Right kidney (tissue), 1 donor: ENCODE measurements around the gene OSBPL5.

Source experiments
- DNase-seq: peaks from one replicate; pipeline ENCODE4 v3.0.0-alpha.2; 2016

The OSBPL5 gene

GRCh38 chr11:3150726-3151125, 14.4 kb downstream of the OSBPL5 start:
- no peak for DNase-seq

GRCh38 chr11:3149852-3150188, 15.3 kb downstream of the OSBPL5 start:
- no peak for DNase-seq

- no peak for DNase-seq
Measured at GRCh38 chr11:3148990-3149851, 15.9 kb downstream of the OSBPL5 start.

- no peak for DNase-seq
Measured at GRCh38 chr11:3148255-3148989, 16.7 kb downstream of the OSBPL5 start.

DNA sequence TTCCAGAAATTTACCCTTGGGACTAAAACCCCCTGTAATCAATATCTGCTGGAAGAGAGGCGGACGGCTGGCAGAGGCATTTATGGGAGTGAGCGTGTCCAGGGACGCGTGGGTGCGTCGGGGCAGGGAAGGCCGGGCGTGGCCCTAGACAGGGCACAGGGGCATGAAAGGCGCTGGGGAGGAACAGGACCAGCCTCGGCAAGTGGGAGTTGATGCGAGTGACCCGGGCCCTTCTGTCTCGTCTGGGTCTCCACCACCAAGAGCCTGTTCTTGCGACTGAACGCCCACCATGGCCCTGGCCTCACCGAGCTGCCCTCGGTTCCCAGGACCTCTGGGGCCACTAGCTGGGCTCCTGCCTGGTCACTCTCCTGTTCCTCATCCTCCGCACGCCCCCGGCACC, 17.5 kb downstream of the OSBPL5 start:
- no peak for DNase-seq

DNA sequence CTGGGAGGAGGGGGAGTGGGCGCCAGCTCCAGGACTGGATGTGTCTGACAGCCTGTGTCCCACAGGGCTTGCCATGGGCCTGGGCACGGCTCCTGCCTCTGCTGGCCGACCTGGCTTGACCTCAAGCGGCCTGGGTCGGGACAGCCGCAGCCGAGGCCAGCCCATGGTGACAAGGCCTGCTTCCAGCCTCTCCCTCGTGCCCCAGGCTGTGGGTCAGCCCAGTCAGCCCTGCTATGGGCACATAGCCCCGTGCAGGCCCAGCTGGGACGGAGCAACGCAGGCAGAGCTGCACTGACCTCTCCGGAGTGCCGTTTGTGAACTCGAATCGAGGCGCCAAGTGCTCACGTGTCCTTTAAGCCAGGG, 17.9 kb downstream of the OSBPL5 start:
- no peak for DNase-seq

DNA sequence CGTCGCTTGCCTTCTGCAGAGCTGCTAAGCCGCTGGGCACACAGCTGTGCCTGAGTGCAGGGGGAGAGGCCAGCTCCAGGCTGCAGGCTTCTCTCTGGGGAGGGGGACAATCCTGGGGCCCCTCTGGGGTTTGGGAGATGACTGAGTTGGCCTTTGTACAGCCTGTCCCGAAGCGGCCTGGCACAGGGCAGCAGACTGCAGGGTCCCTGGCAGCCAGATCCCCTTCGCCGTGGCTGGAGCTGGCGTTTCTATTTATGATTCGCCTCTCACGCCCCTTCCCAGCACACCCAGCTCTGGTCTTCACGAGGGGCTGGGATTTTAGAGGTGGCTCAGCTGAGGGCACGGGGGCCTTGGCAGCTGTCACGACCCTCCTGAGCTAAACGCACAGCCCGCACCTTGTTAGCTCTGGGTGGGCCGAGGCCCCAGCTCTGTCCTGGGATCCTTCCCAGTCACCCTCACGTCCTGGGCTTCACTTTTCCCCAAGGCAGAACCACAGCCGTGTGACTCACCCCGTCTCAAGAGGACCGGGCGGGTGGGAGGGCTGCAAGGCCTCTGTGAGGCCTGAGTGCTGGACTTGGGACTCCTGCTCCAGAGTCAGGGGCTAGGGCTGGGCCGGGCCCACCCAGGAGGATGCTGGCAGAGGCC, 18.4 kb downstream of the OSBPL5 start:
- no peak for DNase-seq

GRCh38 chr11:3145206-3145520, 19.9 kb downstream of the OSBPL5 start:
- no peak for DNase-seq

DNA sequence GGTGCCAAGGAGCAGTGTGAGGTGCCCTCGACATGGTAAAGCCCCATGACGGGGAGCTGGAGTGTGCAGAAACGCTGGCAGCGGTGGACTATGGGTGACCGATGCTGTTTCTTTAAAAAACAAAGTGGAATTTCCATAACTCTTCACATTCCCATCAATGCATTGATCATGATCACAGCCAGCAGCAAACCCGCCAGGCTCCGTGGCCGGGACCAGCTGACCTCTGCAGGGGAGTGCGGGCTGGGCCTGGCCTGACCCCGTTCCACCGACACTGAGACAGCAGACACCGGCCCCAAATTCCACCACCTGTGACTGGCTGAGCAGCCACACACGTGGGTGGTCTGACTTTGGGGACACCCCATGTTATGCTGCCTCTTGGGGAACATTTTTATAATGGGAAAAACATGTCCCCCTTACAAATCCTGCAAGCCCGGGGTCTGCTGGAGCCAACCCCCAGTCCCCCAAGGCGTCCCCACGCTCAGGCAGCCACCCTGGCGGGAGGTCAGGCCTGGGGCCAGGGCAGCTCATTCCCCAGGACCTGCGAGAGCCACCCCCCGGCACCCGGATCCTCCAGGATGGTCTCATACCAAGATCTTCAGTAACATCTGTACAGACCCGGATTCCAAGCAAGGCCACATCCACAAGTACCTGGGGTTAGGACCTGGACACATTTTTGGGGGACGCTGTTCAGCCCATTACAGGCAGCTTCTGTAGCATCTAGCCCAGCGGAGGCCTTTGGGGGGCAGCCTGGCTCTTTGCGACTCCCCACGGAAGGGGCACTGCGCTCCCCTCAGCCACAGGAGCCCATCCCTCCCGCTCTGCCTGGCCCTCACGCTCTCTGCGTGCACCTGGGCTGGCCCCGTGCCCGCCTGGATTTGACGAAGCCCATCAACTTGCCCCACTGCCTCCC, 20.6 kb downstream of the OSBPL5 start:
- no peak for DNase-seq

DNA sequence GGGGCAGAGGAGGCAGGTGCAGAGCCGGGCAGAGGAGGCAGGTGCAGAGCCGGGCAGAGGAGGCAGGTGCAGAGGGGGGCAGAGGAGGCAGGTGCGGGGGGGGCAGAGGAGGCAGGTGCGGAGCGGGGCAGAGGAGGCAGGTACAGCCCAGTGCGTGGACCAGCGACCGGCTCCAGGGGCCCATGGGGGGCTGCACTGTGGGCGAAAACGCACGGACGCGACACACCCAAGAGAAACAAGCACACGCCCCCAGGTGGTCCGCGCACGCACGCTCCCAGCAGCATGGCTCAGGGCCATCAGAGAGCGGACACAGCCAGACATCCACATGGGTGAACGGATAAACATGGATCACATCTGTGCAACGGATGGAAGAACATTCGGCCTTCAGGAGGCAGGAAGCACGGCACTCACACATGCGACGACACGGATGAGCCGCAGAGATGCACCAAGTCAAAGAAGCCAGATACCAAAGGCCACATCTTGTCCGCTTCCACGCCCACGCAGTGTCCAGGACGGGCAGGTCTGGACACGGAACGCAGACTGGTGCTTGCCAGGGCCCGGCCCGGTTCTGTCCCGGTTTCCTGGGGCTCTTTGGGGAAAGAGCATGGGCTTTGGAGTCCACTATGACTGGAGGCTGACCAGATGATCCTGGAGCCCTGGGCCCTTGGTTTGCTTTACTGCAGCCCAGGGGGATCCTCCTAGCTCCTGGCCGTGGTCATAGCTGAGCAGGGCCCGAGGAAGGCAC, 21.8 kb downstream of the OSBPL5 start:
- DNase-seq: no peak

DNA sequence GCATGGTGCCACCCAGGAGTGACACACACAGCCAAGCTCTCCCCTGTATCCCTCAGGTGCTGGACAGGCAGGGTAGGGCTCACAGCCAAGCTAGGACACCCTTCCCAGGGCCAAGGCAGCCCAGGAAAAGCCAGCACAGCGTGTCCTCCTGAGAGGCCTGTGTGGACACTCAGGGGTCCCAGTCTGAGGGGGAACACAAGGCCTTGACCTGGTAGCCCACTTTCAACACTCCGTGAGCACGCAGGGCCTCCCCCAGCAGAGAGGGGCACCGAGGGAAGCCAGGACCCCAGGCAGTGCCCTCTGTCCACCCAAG, 24.9 kb downstream of the OSBPL5 start:
- DNase-seq: no peak

DNA sequence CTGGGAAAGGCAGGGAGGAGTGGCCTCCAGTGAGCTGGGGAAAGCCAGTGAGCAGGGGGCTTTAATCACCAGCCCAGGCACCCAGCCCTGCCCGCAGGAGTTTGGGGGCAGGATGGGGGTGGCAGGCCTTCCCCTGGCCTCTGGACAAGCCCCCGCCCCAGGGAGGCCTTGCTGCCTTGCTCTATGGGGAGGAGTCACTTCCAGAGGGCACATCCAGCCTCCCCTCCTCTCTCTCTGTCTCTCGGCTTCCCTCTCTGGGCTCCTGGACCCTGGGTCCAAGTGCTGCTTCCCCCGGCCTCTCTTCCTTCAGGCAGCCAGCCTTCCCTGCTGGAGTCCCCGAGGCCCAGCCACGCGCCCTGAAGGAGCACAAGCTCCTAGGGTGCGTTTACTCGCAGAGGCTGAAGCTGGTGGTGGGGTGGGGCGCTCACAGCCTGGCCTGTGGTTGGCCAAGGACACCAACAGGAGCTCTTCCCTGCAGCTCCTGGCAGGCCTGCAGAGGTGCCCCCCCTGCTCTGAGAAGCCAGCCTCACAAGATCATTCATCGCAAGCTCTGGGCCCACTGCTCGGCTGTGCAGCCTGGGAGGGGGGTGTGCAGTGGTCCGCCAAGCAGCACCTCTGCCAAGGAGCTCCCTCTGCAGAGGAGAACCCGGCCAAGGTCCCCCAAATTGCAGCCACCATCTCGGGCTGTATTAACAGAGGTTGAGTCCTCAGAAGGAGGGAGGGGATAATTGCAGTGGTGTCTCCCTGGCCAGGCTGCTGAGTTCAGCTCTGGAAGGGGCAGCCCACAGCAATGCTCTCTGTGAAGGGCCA, 25.4 kb downstream of the OSBPL5 start:
- DNase-seq: no peak

- no peak for DNase-seq
Measured at GRCh38 chr11:3139086-3139440, 26.0 kb downstream of the OSBPL5 start.

DNA sequence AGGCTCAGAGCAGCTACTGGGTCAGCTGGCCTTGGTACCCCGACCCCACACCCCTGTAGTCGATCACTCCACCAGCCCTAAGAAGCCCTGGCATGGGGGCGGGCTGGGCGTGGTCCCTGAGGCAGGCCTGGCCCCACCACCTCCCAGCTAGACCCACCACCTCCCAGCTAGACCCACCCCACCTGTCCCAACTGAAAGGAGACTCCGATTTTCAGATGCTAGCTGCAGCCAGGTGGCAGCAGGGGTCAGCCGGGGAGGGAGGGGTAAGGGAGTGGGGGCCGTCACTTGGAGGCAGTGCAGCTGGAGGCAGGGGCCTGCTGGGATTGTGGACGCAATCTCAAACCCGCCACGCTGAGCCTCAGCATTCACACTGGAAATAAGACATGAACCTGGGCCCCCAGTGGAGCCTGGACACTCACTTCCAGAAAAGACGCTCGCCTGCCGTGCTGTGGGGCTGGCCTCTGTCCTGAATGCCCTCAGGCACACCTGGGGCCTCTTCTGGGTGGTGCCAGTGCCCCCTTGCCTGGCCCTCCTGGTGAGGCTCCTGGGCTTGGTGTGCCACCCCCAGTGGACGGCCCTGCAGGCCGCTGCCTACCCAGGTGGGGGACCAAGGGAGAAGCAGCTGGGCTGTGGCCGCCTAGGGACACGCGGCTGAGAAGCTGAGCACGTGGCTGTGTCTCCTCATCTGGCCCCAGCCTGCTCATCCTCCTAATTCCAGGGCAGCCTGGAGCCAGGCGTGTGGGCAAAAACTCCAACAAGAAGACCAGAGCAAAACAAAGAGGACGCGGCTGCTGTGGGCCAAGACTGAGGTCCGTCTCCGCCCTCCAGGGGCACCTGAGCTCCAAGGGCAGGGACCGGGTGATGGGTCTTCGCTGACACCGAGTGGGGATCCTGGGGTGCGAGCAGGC, 26.7 kb downstream of the OSBPL5 start:
- DNase-seq: no peak

- DNase-seq: no peak
Measured at GRCh38 chr11:3137486-3138177, 27.5 kb downstream of the OSBPL5 start.

- no peak for DNase-seq
Measured at GRCh38 chr11:3136546-3137455, 28.3 kb downstream of the OSBPL5 start.

DNA sequence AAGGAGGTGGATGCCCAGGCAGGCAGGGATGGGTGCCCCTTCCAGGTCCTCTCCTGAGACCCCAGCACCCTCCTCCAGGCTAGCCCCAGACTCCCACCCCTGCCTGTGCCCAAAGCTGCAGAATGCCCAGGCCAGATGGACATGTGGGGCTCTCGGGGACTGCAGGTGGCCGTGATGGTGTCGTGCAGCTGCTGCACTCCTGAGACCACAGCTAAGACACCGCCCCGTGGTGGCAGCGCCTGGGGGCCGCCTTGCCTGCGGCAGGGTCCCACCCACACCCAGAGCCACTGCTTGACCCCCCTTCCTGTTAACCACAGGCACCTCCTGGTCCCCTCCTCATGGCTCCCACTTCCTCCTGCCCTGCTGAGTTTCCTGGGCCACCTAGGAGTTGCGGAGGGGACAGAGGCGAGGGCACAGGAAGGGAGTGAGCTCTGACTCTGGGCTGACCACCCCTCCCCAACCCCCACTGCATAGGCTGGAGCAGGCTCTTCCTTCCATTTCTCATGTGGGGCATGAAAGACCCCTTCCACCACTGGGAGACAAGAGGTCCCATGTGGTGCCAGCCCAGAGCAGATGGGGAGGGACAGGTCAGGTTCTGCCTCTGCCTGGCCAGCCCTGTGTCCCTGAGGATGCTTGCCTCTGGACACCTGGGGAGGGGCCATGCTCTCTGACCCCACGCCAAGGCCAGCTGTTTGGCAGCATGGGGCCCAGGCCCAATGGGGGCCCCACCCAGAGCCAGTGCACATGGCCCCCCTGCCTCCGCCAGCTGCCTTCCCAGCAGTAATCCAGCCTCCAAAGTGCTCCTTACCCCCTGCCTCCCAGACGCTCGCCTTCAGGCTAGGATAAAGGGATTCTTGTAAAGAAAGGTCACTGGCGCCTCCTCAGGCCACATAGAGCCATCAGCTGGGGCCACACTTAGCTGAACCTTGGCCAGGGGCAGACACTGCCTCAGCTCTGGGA, 29.3 kb downstream of the OSBPL5 start:
- no peak for DNase-seq
